PC-9 (cell line): Measurements from ENCODE around the gene KPNA2. TPM values are rescaled to one million over a fixed set of nuclear protein-coding genes. Genes with fewer than 3 reads are reported as not detected.
"Not testable (repeated sequence)": the region's sequence is repeated elsewhere in the genome, so short reads cannot be mapped to it uniquely, and the experiment has no call there.

Experiments used
- BruUV-seq: library from RNA; stranded (reverse); fragments of 400-500 nt; replicated peaks from 2 replicates; lab custom pipeline; 2021; lab: Mats Ljungman, UMichigan
- CTCF ChIA-PET: fragments of 300-600 bp; sonication (Branson Sonifier 250); formaldehyde crosslinking; loops from one replicate; lab custom pipeline; 2022; ENCODE audit warnings: antibody characterized with exemption; lab: Charles Lee
- POLR2A ChIA-PET: fragments of 300-600 bp; sonication (Branson Sonifier 250); formaldehyde crosslinking; loops from one replicate; lab custom pipeline; 2022; ENCODE audit warnings: antibody characterized with exemption; ENCODE audit not compliant: unreplicated experiment; lab: Charles Lee
- DNase-seq, 2 experiments: peaks; one replicate each; pipeline versions ENCODE4 v3.0.0 to v3.0.0-alpha.2; 2015 to 2022; ENCODE audit warnings: mixed read lengths in 1 of 2
- H2AFZ ChIP-seq: fragments of 200-600 bp; sonication (generic); 2 replicates; pipeline ENCODE4 v1.8.1; 2017; ENCODE audit warnings: antibody characterized with exemption
- H3F3A ChIP-seq: fragments of 200-600 bp; sonication (generic); 2 replicates; pipeline ENCODE4 v1.8.1; 2017; ENCODE audit warnings: antibody characterized with exemption, mild to moderate bottlenecking, low read depth; ENCODE audit not compliant: insufficient read depth
- H3K27ac ChIP-seq: fragments of 200-600 bp; sonication (generic); 2 replicates; pipeline ENCODE4 v1.6.1; 2016; ENCODE audit warnings: mixed run types
- H3K27me3 ChIP-seq: fragments of 200-600 bp; sonication (generic); 2 replicates; pipeline ENCODE4 v1.6.1; 2016; ENCODE audit warnings: low read depth, mixed run types; ENCODE audit not compliant: insufficient read depth
- H3K36me3 ChIP-seq: fragments of 200-600 bp; sonication (generic); 2 replicates; pipeline ENCODE4 v1.6.1; 2016; ENCODE audit warnings: low read depth, mixed run types
- H3K4me1 ChIP-seq: fragments of 200-600 bp; sonication (generic); replicated peaks from 2 replicates; pipeline ENCODE4 v1.6.1; 2016; ENCODE audit warnings: mixed run types; ENCODE audit not compliant: insufficient read depth
- H3K4me2 ChIP-seq: fragments of 200-600 bp; sonication (generic); 2 replicates; pipeline ENCODE4 v1.6.1; 2017; ENCODE audit warnings: mixed run types
- H3K4me3 ChIP-seq: fragments of 200-600 bp; sonication (generic); 2 replicates; pipeline ENCODE4 v1.6.1; 2016; ENCODE audit warnings: mixed run types
- H3K79me2 ChIP-seq: fragments of 200-600 bp; sonication (generic); 2 replicates; pipeline ENCODE4 v1.6.1; 2017; ENCODE audit warnings: low read depth, mixed run types
- H3K9me2 ChIP-seq: fragments of 200-600 bp; sonication (generic); 2 replicates; pipeline ENCODE4 v1.8.1; 2017; ENCODE audit warnings: mild to moderate bottlenecking; ENCODE audit not compliant: insufficient read depth
- H3K9me3 ChIP-seq: fragments of 200-600 bp; sonication (generic); 2 replicates; pipeline ENCODE4 v1.8.1; 2016; ENCODE audit warnings: low read depth; ENCODE audit not compliant: insufficient read depth
- H4K20me1 ChIP-seq: fragments of 200-600 bp; sonication (generic); 2 replicates; pipeline ENCODE4 v1.8.1; 2017; ENCODE audit not compliant: insufficient read depth
- EZH2 ChIP-seq: fragments of 200-600 bp; sonication (generic); IDR thresholded peaks from 2 replicates; pipeline ENCODE4 v1.8.0; 2017; ENCODE audit warnings: antibody characterized with exemption, low read depth
- intact Hi-C: fragments of 100-400 bp; cut with micrococcal nuclease; formaldehyde crosslinking; loops from one replicate; pipeline ENCODE4 v1.10.0; 2022; ENCODE audit not compliant: unreplicated experiment
- total RNA-seq: library from RNA; stranded (reverse); gene quantifications from 2 replicates; pipeline ENCODE4 v1.2.3, GENCODE V29; 2021
- TF ChIP-seq, protein P1 (sequence below): fragments of 200-600 bp; sonication (generic); conservative IDR thresholded peaks from 2 replicates; pipeline ENCODE4 v1.6.1; 2017; ENCODE audit warnings: mixed run types, antibody characterized with exemption, mild to moderate bottlenecking, moderate library complexity

Gene KPNA2
- total RNA-seq, 1 experiment from 2014 or later: 201 TPM

GRCh38 chr17:68085771-68086381 is 50.3 kb downstream of the KPNA2 start:
- BruUV-seq: no TSS peak
- no peaks in the 10 kb centered on the region for H3K79me2 ChIP-seq
- no peak overlapping the region for H2AFZ ChIP-seq
- H3K4me1 ChIP-seq: peaks cover 10% of the 10 kb centered on the region
- ChIA-PET POLR2A (no interaction called here), CTCF (no interaction called here)
- DNase-seq: no peak
- H3K9me3 ChIP-seq: no peaks in the 10 kb centered on the region
- H3K4me2 ChIP-seq: no peak overlapping the region
- H3K27ac ChIP-seq: no peak overlapping the region
- H3K9me2 ChIP-seq: no peaks in the 10 kb centered on the region
- peaks cover 3% of the 10 kb centered on the region; the same call in 1 of the 2 replicates for H3F3A ChIP-seq
- no peak overlapping the region for H3K4me3 ChIP-seq
- H4K20me1 ChIP-seq: no peaks in the 10 kb centered on the region
- no peaks in the 10 kb centered on the region for H3K36me3 ChIP-seq
- no peaks in the 10 kb centered on the region for H3K27me3 ChIP-seq
- intact Hi-C loops: no loop called here
- TF ChIP-seq, protein P1, sequence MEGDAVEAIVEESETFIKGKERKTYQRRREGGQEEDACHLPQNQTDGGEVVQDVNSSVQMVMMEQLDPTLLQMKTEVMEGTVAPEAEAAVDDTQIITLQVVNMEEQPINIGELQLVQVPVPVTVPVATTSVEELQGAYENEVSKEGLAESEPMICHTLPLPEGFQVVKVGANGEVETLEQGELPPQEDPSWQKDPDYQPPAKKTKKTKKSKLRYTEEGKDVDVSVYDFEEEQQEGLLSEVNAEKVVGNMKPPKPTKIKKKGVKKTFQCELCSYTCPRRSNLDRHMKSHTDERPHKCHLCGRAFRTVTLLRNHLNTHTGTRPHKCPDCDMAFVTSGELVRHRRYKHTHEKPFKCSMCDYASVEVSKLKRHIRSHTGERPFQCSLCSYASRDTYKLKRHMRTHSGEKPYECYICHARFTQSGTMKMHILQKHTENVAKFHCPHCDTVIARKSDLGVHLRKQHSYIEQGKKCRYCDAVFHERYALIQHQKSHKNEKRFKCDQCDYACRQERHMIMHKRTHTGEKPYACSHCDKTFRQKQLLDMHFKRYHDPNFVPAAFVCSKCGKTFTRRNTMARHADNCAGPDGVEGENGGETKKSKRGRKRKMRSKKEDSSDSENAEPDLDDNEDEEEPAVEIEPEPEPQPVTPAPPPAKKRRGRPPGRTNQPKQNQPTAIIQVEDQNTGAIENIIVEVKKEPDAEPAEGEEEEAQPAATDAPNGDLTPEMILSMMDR: no peak
- no peak for TF ChIP-seq EZH2

DNA sequence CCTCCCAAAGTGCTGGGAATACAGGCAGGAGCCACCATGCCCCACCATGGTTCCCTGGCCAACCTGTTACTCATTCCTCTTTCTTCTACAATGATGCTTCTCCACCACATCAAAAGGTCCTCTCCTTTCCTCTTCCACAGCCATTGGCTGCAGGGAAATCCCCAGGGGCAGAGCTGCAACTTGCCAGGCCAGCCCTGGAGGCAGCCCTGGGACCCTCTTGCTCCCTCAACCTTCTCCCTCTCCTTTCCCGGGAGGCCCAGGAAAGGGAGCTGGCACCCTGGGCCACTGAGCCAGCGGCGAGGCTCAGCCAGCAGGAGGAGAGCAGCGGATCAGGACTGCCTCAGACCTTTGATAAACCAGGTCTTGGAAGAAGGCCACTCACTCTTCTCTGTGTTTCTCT is 51.1 kb downstream of the KPNA2 start:
- H3K4me2 ChIP-seq, H3F3A ChIP-seq, H3K27me3 ChIP-seq, H3K27ac ChIP-seq, BruUV-seq, H3K79me2 ChIP-seq, H4K20me1 ChIP-seq, H3K36me3 ChIP-seq, POLR2A ChIA-PET, H3K9me2 ChIP-seq, H3K4me1 ChIP-seq, CTCF ChIA-PET, H2AFZ ChIP-seq, H3K9me3 ChIP-seq, DNase-seq, H3K4me3 ChIP-seq, intact Hi-C loops: not testable (repeated sequence)

DNA sequence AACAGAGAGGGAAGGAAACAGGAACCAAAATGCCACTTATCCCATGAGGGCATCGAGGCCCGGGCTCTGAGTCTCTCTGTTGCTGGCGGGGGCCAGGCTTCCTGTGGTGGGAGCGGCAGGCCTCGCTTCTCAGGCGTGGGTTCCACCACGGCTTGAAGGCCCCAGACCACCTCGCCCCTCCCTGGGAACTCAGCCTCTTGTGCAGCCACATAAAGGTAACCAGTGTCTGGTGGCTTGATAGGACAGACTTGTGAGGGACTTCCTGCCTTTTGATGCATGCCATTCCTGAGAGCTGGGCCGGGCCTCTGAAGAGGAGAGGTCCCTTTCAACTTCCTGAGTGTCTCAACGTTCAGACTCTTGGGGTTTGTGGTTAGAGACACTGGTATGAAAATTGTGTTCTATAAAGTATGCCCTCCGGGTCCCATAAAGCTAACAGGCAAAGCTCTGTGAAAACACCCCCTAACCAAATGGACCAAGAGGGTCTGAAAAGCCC is 51.6 kb downstream of the KPNA2 start:
- POLR2A ChIA-PET, H3K79me2 ChIP-seq, H3K4me1 ChIP-seq, H3K4me2 ChIP-seq, H3K27me3 ChIP-seq, BruUV-seq, H4K20me1 ChIP-seq, H3F3A ChIP-seq, DNase-seq, H3K36me3 ChIP-seq, H3K4me3 ChIP-seq, H3K9me2 ChIP-seq, intact Hi-C loops, H3K27ac ChIP-seq, H2AFZ ChIP-seq, H3K9me3 ChIP-seq: not testable (repeated sequence)
- CTCF ChIA-PET: interaction anchor here (0.7 kb wide), 1 partner anchor 115 kb away, joined by 5 read pairs; no protein-coding TSS in a partner anchor

GRCh38 chr17:68087851-68088250 is 52.3 kb downstream of the KPNA2 start:
- BruUV-seq: no TSS peak
- intact Hi-C loops: no loop called here
- no peak overlapping the region for H3K4me2 ChIP-seq
- H3K9me3 ChIP-seq: no peaks in the 10 kb centered on the region
- peaks cover 3% of the 10 kb centered on the region; the same call in 1 of the 2 replicates for H3F3A ChIP-seq
- H3K9me2 ChIP-seq: no peaks in the 10 kb centered on the region
- H2AFZ ChIP-seq: no peak overlapping the region
- no peak for TF ChIP-seq EZH2
- H3K4me1 ChIP-seq: peaks cover 10% of the 10 kb centered on the region
- no peaks in the 10 kb centered on the region for H4K20me1 ChIP-seq
- H3K4me3 ChIP-seq: no peak overlapping the region
- POLR2A ChIA-PET: no interaction called here
- H3K36me3 ChIP-seq: no peaks in the 10 kb centered on the region
- no peak for DNase-seq
- no peaks in the 10 kb centered on the region for H3K27me3 ChIP-seq
- CTCF ChIA-PET: interaction anchor here (0.7 kb wide), 1 partner anchor 114 kb away, joined by 5 read pairs; no protein-coding TSS in a partner anchor
- no peak overlapping the region for H3K27ac ChIP-seq
- no peaks in the 10 kb centered on the region for H3K79me2 ChIP-seq
